Esophagus muscularis mucosa (tissue), 4 donors: ENCODE measurements around the gene BCAS3. TPM values are rescaled to one million over a fixed set of nuclear protein-coding genes. Genes with fewer than 3 reads are reported as not detected.
"Not testable (repeated sequence)": the region's sequence is repeated elsewhere in the genome, so short reads cannot be mapped to it uniquely, and the experiment has no call there.

Experiments
- DNase-seq: peaks from one replicate; pipeline ENCODE4 v3.0.0-alpha.2; 2017; ENCODE audit errors: extremely low spot score
- H3K27ac ChIP-seq, 4 donors: fragments of 200-600 bp; sonication (generic); replicated peaks in 1 of 4; 1 replicate in 3 of 4; 2 replicates in 1 of 4; pipeline ENCODE4 v1.5.1; 2016 to 2019; ENCODE audit warnings: mild to moderate bottlenecking in 1 of 4
- H3K27me3 ChIP-seq, 4 donors: fragments of 200-600 bp; sonication (generic); one replicate each; pipeline versions ENCODE4 v1.5.1 to v1.6.0; 2016 to 2019
- H3K36me3 ChIP-seq, 4 donors: fragments of 200-600 bp; sonication (generic); one replicate each; pipeline ENCODE4 v1.5.1; 2016 to 2019
- H3K4me1 ChIP-seq, 4 donors: fragments of 200-600 bp; sonication (generic); one replicate each; pipeline ENCODE4 v1.5.1; 2016 to 2019
- H3K4me3 ChIP-seq, 4 donors: fragments of 200-600 bp; sonication (generic); 1 replicate in 2 of 4; 2 replicates in 2 of 4; pipeline ENCODE4 v1.5.1; 2016 to 2019; ENCODE audit warnings: mild to moderate bottlenecking in 4 of 4, moderate library complexity in 1 of 4
- H3K9me3 ChIP-seq, 4 donors: fragments of 200-600 bp; sonication (generic); 1 replicate in 3 of 4; 2 replicates in 1 of 4; pipeline ENCODE4 v1.5.1; 2016 to 2019
- CTCF ChIP-seq, 3 experiments: fragments of 200-600 bp in 2 of 3; fragments of 450-650 bp in 1 of 3; sonication (generic) in 2 of 3; IDR thresholded peaks; one replicate each; pipeline ENCODE4 v1.5.1; 2017 to 2019; ENCODE audit warnings: antibody characterized with exemption in 3 of 3, mild to moderate bottlenecking in 2 of 3, moderate library complexity in 1 of 3
- EP300 ChIP-seq: sonication (generic); formaldehyde crosslinking; IDR thresholded peaks from one replicate; pipeline ENCODE4 v1.6.1; 2017; ENCODE audit warnings: antibody characterized with exemption
- POLR2A ChIP-seq: fragments of 450-650 bp; IDR thresholded peaks from one replicate; pipeline ENCODE4 v1.6.1; 2017; ENCODE audit warnings: antibody characterized with exemption, moderate library complexity, mild to moderate bottlenecking, low read depth
- POLR2AphosphoS5 ChIP-seq, 2 donors: sonication (generic); formaldehyde crosslinking; IDR thresholded peaks; one replicate each; pipeline ENCODE4 v1.6.1; 2017; ENCODE audit warnings: antibody characterized with exemption in 2 of 2
- WGBS: methylation state at CpG from one replicate; pipeline ENCODE4 v1.1.5; 2018; 5-methylcytosine and 5-hydroxymethylcytosine counted together
- intact Hi-C: fragments of 100-400 bp; cut with DNase I; formaldehyde crosslinking; loops from one replicate; pipeline ENCODE4 v1.15.1; 2023
- total RNA-seq, 4 donors: library from RNA; depleted of rRNA; stranded (reverse); fragments of >200 nt; gene quantifications; one replicate each; pipeline versions ENCODE4 v1.1.0 to v1.2.1, GENCODE V29; 2016

BCAS3 gene
- total RNA-seq, 4 donors from 2014 or later, result 17.4 to 25.7 (median 19.5) TPM

GRCh38 chr17:60802377-60802776 lies 124.7 kb downstream of the BCAS3 start:
- no peaks in the 10 kb centered on the region for H3K27me3 ChIP-seq

GRCh38 chr17:60803059-60803458 lies 125.4 kb downstream of the BCAS3 start:
- intact Hi-C loops, result no loop called here
- WGBS, result 95% methylated on average over 6 of the region's 6 CpGs
- Histone ChIP-seq H3K4me1 (peaks cover 0 to 12% (median 5%) of the 10 kb centered on the region in 4 donors), H3K27ac (no peak overlapping the region), H3K27me3 (no peaks in the 10 kb centered on the region), H3K9me3 (no peaks in the 10 kb centered on the region), H3K4me3 (no peak overlapping the region), H3K36me3 (no peaks in the 10 kb centered on the region)
- no peak for DNase-seq
- TF ChIP-seq EP300, result no peak
- no peak for TF ChIP-seq POLR2A
- TF ChIP-seq CTCF (IDR thresholded peaks at IDR 0.05), result no peak
- TF ChIP-seq POLR2AphosphoS5 (IDR thresholded peaks at IDR 0.05), result no peak

More at GRCh38 chr17:60802377-60802776, 124.7 kb downstream of the BCAS3 start:
- Histone ChIP-seq H3K4me3 (no peak overlapping the region), H3K36me3 (no peaks in the 10 kb centered on the region), H3K9me3 (no peaks in the 10 kb centered on the region), H3K4me1 (peaks cover 0 to 12% (median 5%) of the 10 kb centered on the region in 4 donors), H3K27ac (no peak overlapping the region)
- 89% methylated on average over 6 of the region's 6 CpGs for WGBS
- no peak for DNase-seq
- intact Hi-C loops, result no loop called here
- TF ChIP-seq EP300, result no peak
- no peak for TF ChIP-seq POLR2AphosphoS5 (IDR thresholded peaks at IDR 0.05)
- TF ChIP-seq POLR2A, result no peak
- no peak for TF ChIP-seq CTCF (IDR thresholded peaks at IDR 0.05)

GRCh38 chr17:60804831-60805230 lies 127.2 kb downstream of the BCAS3 start:
- TF ChIP-seq CTCF (IDR thresholded peaks at IDR 0.05), result no peak
- H3K4me1 ChIP-seq, result peaks cover 0 to 3% (median 0%) of the 10 kb centered on the region in 4 donors
- no peak overlapping the region for H3K27ac ChIP-seq
- DNase-seq, result no peak
- H3K36me3 ChIP-seq, result no peaks in the 10 kb centered on the region
- H3K4me3 ChIP-seq, result no peak overlapping the region
- H3K9me3 ChIP-seq, result no peaks in the 10 kb centered on the region
- H3K27me3 ChIP-seq, result no peaks in the 10 kb centered on the region
- intact Hi-C loops, result no loop called here
- WGBS, result 92% methylated on average over 3 of the region's 3 CpGs

- Histone ChIP-seq H3K4me1 (no peaks in the 10 kb centered on the region), H3K36me3 (peaks cover 0 to 12% (median 8%) of the 10 kb centered on the region in 4 donors), H3K27me3 (no peaks in the 10 kb centered on the region), H3K4me3 (no peak overlapping the region), H3K27ac (no peak overlapping the region), H3K9me3 (peaks cover 0 to 7% (median 3%) of the 10 kb centered on the region in 4 donors)
- TF ChIP-seq POLR2A (no peak), POLR2AphosphoS5 (IDR thresholded peaks at IDR 0.05) (no peak), EP300 (no peak), CTCF (IDR thresholded peaks at IDR 0.05) (no peak)
- intact Hi-C loops, result no loop called here
- DNase-seq, result no peak
- WGBS, result 100% methylated on average over 1 of the region's 1 CpG
These were observed 131.8 kb downstream of the BCAS3 start for GRCh38 chr17:60809421-60809820.

- H3K27me3 ChIP-seq, H3K4me1 ChIP-seq, DNase-seq, H3K4me3 ChIP-seq, intact Hi-C loops, H3K9me3 ChIP-seq, H3K27ac ChIP-seq: not testable (repeated sequence)
- peaks cover 0 to 12% (median 8%) of the 10 kb centered on the region in 4 donors for H3K36me3 ChIP-seq
- WGBS, result 74% methylated on average over 2 of the region's 2 CpGs
These were observed 137.3 kb downstream of the BCAS3 start for GRCh38 chr17:60814941-60815340.
